NOMO-1 treated with DMSO at 0.1 percent for 48 hours (cell line): ENCODE data around the gene MYZAP.
A peak's percentile ranks its signal among the peaks of the same experiment; 100 is the strongest.

Experiments used
- DNase-seq: peaks from one replicate; lab custom pipeline; 2025; ENCODE audit not compliant: unreplicated experiment; lab: John Stamatoyannopoulos, UW

The MYZAP gene

GRCh38 chr15:57591822-57592367, at the start of gene MYZAP:
Gene MYZAP, plus strand, starts transcription at chr15:57591904. Its CDS starts 131 bp downstream, at chr15:57592035.
- no peak for DNase-seq

GRCh38 chr15:57542505-57542817, 49.2 kb upstream of the MYZAP start:
- DNase-seq, result no peak

- DNase-seq, result no peak
These were observed 46.7 kb upstream of the MYZAP start for GRCh38 chr15:57544848-57545480.

GRCh38 chr15:57545995-57546394, 45.7 kb upstream of the MYZAP start:
- DNase-seq, result no peak

- DNase-seq, result no peak
These were observed 44.4 kb upstream of the MYZAP start for GRCh38 chr15:57547243-57547755.

- DNase-seq, result no peak
These were observed 43.4 kb upstream of the MYZAP start for GRCh38 chr15:57548351-57548750.

- DNase-seq, result no peak
These were observed 42.9 kb upstream of the MYZAP start for GRCh38 chr15:57548835-57549234.

GRCh38 chr15:57549935-57550334, 41.8 kb upstream of the MYZAP start:
- DNase-seq, result no peak

- no peak for DNase-seq
These were observed 41.1 kb upstream of the MYZAP start for GRCh38 chr15:57550640-57551039.

- no peak for DNase-seq
These were observed 39.7 kb upstream of the MYZAP start for GRCh38 chr15:57551715-57552677.

GRCh38 chr15:57552678-57553334, 38.9 kb upstream of the MYZAP start:
- DNase-seq, result no peak

- DNase-seq, result no peak
These were observed 38.2 kb upstream of the MYZAP start for GRCh38 chr15:57553526-57553925.

GRCh38 chr15:57554063-57554811, 37.5 kb upstream of the MYZAP start:
- no peak for DNase-seq

GRCh38 chr15:57554812-57555179, 36.9 kb upstream of the MYZAP start:
- no peak for DNase-seq

GRCh38 chr15:57555270-57555669, 36.4 kb upstream of the MYZAP start:
- no peak for DNase-seq

- no peak for DNase-seq
These were observed 35.7 kb upstream of the MYZAP start for GRCh38 chr15:57556040-57556439.

GRCh38 chr15:57557267-57557666, 34.4 kb upstream of the MYZAP start:
- DNase-seq, result no peak

GRCh38 chr15:57557810-57558209, 33.9 kb upstream of the MYZAP start:
- DNase-seq, result no peak

- peak; percentile 35 for DNase-seq
These were observed 31.8 kb upstream of the MYZAP start for GRCh38 chr15:57559875-57560274.

GRCh38 chr15:57561041-57561711, 30.5 kb upstream of the MYZAP start:
- DNase-seq, result peak; percentile 66
